Measurements from ENCODE around the gene CER1. TPM values are rescaled to one million over a fixed set of nuclear protein-coding genes. Genes with fewer than 3 reads are reported as not detected.

Gene CER1
- total RNA-seq, 2 donors from 2014 or later, result not detected

GRCh38 chr9:14746626-14747025 lies 24.1 kb upstream of the CER1 start:
- ATAC-seq, result no peak
- no peak for DNase-seq (ENCODE audit: low spot score)
- Mint-ChIP-seq H3K27me3 (peaks cover 18 to 47% of the 10 kb centered on the region in 2 donors), H3K9me3 (no peaks in the 10 kb centered on the region), H3K36me3 (no peaks in the 10 kb centered on the region), H3K4me1 (ENCODE audit: low read depth in 2 of 2) (no peaks in the 10 kb centered on the region), H3K4me3 (no peak overlapping the region), H3K27ac (no peak overlapping the region)

GRCh38 chr9:14744768-14745167 lies 22.2 kb upstream of the CER1 start:
- Mint-ChIP-seq H3K9me3 (no peaks in the 10 kb centered on the region), H3K36me3 (no peaks in the 10 kb centered on the region), H3K27me3 (peaks cover 13 to 39% of the 10 kb centered on the region in 2 donors), H3K27ac (no peak overlapping the region), H3K4me1 (ENCODE audit: low read depth in 2 of 2) (no peaks in the 10 kb centered on the region), H3K4me3 (no peak overlapping the region)
- no peak for ATAC-seq
- no peak for DNase-seq (ENCODE audit: low spot score)

GRCh38 chr9:14741369-14741768 lies 18.8 kb upstream of the CER1 start:
- Mint-ChIP-seq H3K27me3 (peaks cover 10 to 30% of the 10 kb centered on the region in 2 donors), H3K4me3 (no peak overlapping the region), H3K36me3 (no peaks in the 10 kb centered on the region), H3K27ac (no peak overlapping the region), H3K4me1 (ENCODE audit: low read depth in 2 of 2) (no peaks in the 10 kb centered on the region), H3K9me3 (no peaks in the 10 kb centered on the region)
- ATAC-seq (no peak), DNase-seq (ENCODE audit: low spot score) (no peak)

- DNase-seq (ENCODE audit: low spot score), result no peak
- H3K27ac Mint-ChIP-seq, result no peak overlapping the region
- H3K4me3 Mint-ChIP-seq, result no peak overlapping the region
- peaks cover 13 to 33% of the 10 kb centered on the region in 2 donors for H3K27me3 Mint-ChIP-seq
- H3K36me3 Mint-ChIP-seq, result no peaks in the 10 kb centered on the region
- peaks cover 3% of the 10 kb centered on the region for H3K9me3 Mint-ChIP-seq
- no peaks in the 10 kb centered on the region for H3K4me1 Mint-ChIP-seq (ENCODE audit: low read depth in 2 of 2)
- ATAC-seq, result no peak
Observed at GRCh38 chr9:14733133-14733532, 10.6 kb upstream of the CER1 start.

GRCh38 chr9:14731294-14731981 lies 8.9 kb upstream of the CER1 start:
- peaks cover 3% of the 10 kb centered on the region for H3K9me3 Mint-ChIP-seq
- peaks cover 13 to 33% of the 10 kb centered on the region in 2 donors for H3K27me3 Mint-ChIP-seq
- no peaks in the 10 kb centered on the region for H3K36me3 Mint-ChIP-seq
- ATAC-seq (no peak), DNase-seq (ENCODE audit: low spot score) (no peak)
- H3K4me1 Mint-ChIP-seq (ENCODE audit: low read depth in 2 of 2), result no peaks in the 10 kb centered on the region
- H3K27ac Mint-ChIP-seq, result no peak overlapping the region
- no peak overlapping the region for H3K4me3 Mint-ChIP-seq

GRCh38 chr9:14730461-14730898 lies 7.9 kb upstream of the CER1 start:
- DNase-seq (ENCODE audit: low spot score) (no peak), ATAC-seq (no peak)
- H3K4me1 Mint-ChIP-seq (ENCODE audit: low read depth in 2 of 2), result no peaks in the 10 kb centered on the region
- peaks cover 14 to 30% of the 10 kb centered on the region in 2 donors for H3K27me3 Mint-ChIP-seq
- no peaks in the 10 kb centered on the region for H3K36me3 Mint-ChIP-seq
- H3K27ac Mint-ChIP-seq, result no peak overlapping the region
- peaks cover 3% of the 10 kb centered on the region for H3K9me3 Mint-ChIP-seq
- no peak overlapping the region for H3K4me3 Mint-ChIP-seq

- Mint-ChIP-seq H3K4me1 (ENCODE audit: low read depth in 2 of 2) (no peaks in the 10 kb centered on the region), H3K27me3 (peaks cover 27 to 46% of the 10 kb centered on the region in 2 donors), H3K4me3 (no peak overlapping the region), H3K27ac (no peak overlapping the region), H3K9me3 (no peaks in the 10 kb centered on the region), H3K36me3 (no peaks in the 10 kb centered on the region)
- ATAC-seq (no peak), DNase-seq (ENCODE audit: low spot score) (no peak)
Observed at GRCh38 chr9:14723301-14723700, 768 bp upstream of the CER1 start.

- Mint-ChIP-seq H3K36me3 (no peaks in the 10 kb centered on the region), H3K27ac (no peak overlapping the region), H3K27me3 (peaks cover 20 to 42% of the 10 kb centered on the region in 2 donors), H3K9me3 (no peaks in the 10 kb centered on the region), H3K4me1 (ENCODE audit: low read depth in 2 of 2) (no peaks in the 10 kb centered on the region), H3K4me3 (no peak overlapping the region)
- DNase-seq (ENCODE audit: low spot score), result no peak
- no peak for ATAC-seq
Observed at GRCh38 chr9:14719231-14719923, 3.2 kb downstream of the CER1 start.

GRCh38 chr9:14715102-14715501 lies 7.4 kb downstream of the CER1 start:
- no peak for DNase-seq (ENCODE audit: low spot score)
- ATAC-seq, result no peak
- peaks cover 3% of the 10 kb centered on the region for H3K9me3 Mint-ChIP-seq
- H3K4me3 Mint-ChIP-seq, result no peak overlapping the region
- peaks cover 3% of the 10 kb centered on the region for H3K36me3 Mint-ChIP-seq
- H3K27ac Mint-ChIP-seq, result no peak overlapping the region
- H3K27me3 Mint-ChIP-seq, result peaks cover 26 to 48% of the 10 kb centered on the region in 2 donors
- H3K4me1 Mint-ChIP-seq (ENCODE audit: low read depth in 2 of 2), result no peaks in the 10 kb centered on the region

- DNase-seq (ENCODE audit: low spot score), result no peak
- Mint-ChIP-seq H3K4me1 (ENCODE audit: low read depth in 2 of 2) (no peaks in the 10 kb centered on the region), H3K9me3 (peaks cover 7% of the 10 kb centered on the region), H3K27me3 (peaks cover 32 to 56% of the 10 kb centered on the region in 2 donors), H3K4me3 (no peak overlapping the region), H3K36me3 (peaks cover 18% of the 10 kb centered on the region), H3K27ac (no peak overlapping the region)
- no peak for ATAC-seq
Observed at GRCh38 chr9:14713187-14713767, 9.3 kb downstream of the CER1 start.

- H3K4me1 Mint-ChIP-seq (ENCODE audit: low read depth in 2 of 2), result no peaks in the 10 kb centered on the region
- no peak overlapping the region for H3K4me3 Mint-ChIP-seq
- H3K27me3 Mint-ChIP-seq, result peaks cover 39 to 62% of the 10 kb centered on the region in 2 donors
- H3K9me3 Mint-ChIP-seq, result peaks cover 12% of the 10 kb centered on the region
- no peak overlapping the region for H3K27ac Mint-ChIP-seq
- ATAC-seq (no peak), DNase-seq (ENCODE audit: low spot score) (no peak)
- peaks cover 34% of the 10 kb centered on the region for H3K36me3 Mint-ChIP-seq
Observed at GRCh38 chr9:14710804-14711203, 11.7 kb downstream of the CER1 start.

- H3K9me3 Mint-ChIP-seq, result peaks cover 20% of the 10 kb centered on the region
- no peaks in the 10 kb centered on the region for H3K4me1 Mint-ChIP-seq (ENCODE audit: low read depth in 2 of 2)
- H3K36me3 Mint-ChIP-seq, result peaks cover 46% of the 10 kb centered on the region
- DNase-seq (ENCODE audit: low spot score), result no peak
- H3K27me3 Mint-ChIP-seq, result peaks cover 35 to 56% of the 10 kb centered on the region in 2 donors
- no peak for ATAC-seq
- H3K27ac Mint-ChIP-seq, result no peak overlapping the region
- no peak overlapping the region for H3K4me3 Mint-ChIP-seq
Observed at GRCh38 chr9:14706530-14707140, 15.9 kb downstream of the CER1 start.

GRCh38 chr9:14705079-14705478 lies 17.5 kb downstream of the CER1 start:
- no peak overlapping the region for H3K27ac Mint-ChIP-seq
- no peak for DNase-seq (ENCODE audit: low spot score)
- no peak for ATAC-seq
- H3K4me1 Mint-ChIP-seq (ENCODE audit: low read depth in 2 of 2), result no peaks in the 10 kb centered on the region
- no peak overlapping the region for H3K4me3 Mint-ChIP-seq
- peaks cover 26 to 46% of the 10 kb centered on the region in 2 donors for H3K27me3 Mint-ChIP-seq
- peaks cover 16% of the 10 kb centered on the region for H3K9me3 Mint-ChIP-seq
- peaks cover 43% of the 10 kb centered on the region for H3K36me3 Mint-ChIP-seq

- peaks cover 23 to 38% of the 10 kb centered on the region in 2 donors for H3K27me3 Mint-ChIP-seq
- ATAC-seq (no peak), DNase-seq (ENCODE audit: low spot score) (no peak)
- H3K9me3 Mint-ChIP-seq, result peaks cover 16% of the 10 kb centered on the region
- no peak overlapping the region for H3K27ac Mint-ChIP-seq
- no peak overlapping the region for H3K4me3 Mint-ChIP-seq
- peaks cover 38% of the 10 kb centered on the region for H3K36me3 Mint-ChIP-seq
- H3K4me1 Mint-ChIP-seq (ENCODE audit: low read depth in 2 of 2), result no peaks in the 10 kb centered on the region
Observed at GRCh38 chr9:14704281-14704680, 18.3 kb downstream of the CER1 start.

Measured in natural killer cell treated with Interleukin-12 subunit alpha and Interleukin-12 subunit beta and Interleukin-15 and Interleukin-18, amount 100 ng/mL, for 72 hours (primary cell).